ENCODE data around the gene AGAP2.

DNA sequence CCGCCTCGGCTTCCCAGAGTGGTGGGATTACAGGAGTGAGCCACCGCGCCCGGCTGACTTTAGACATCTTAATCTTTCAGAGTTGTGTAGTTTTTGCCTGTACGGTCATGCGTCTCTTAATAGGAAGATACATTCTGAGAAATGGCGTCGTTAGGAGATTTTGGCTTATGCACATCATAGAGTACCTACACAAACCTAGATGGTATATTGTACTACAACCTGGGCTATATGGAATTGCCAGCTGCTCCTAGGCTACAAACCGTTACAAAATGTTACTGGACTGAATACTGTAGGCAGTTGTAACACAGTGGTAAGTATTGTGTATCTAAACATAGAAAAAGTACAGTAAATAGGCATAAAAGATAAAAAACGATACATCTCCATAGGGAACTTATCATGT is 45.3 kb upstream of the AGAP2 start:
- TF ChIP-seq POLR2A (IDR thresholded peaks at IDR 0.05), result no peak
- TF ChIP-seq, protein P1, sequence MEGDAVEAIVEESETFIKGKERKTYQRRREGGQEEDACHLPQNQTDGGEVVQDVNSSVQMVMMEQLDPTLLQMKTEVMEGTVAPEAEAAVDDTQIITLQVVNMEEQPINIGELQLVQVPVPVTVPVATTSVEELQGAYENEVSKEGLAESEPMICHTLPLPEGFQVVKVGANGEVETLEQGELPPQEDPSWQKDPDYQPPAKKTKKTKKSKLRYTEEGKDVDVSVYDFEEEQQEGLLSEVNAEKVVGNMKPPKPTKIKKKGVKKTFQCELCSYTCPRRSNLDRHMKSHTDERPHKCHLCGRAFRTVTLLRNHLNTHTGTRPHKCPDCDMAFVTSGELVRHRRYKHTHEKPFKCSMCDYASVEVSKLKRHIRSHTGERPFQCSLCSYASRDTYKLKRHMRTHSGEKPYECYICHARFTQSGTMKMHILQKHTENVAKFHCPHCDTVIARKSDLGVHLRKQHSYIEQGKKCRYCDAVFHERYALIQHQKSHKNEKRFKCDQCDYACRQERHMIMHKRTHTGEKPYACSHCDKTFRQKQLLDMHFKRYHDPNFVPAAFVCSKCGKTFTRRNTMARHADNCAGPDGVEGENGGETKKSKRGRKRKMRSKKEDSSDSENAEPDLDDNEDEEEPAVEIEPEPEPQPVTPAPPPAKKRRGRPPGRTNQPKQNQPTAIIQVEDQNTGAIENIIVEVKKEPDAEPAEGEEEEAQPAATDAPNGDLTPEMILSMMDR (IDR thresholded peaks at IDR 0.05), result no peak
